HEK293 (cell line): ENCODE results near the gene URAD.

Experiments
- CTCF ChIA-PET: fragments of 350-600 bp; formaldehyde crosslinking; extraction: SDS; loops from one replicate; lab custom pipeline; 2021; ENCODE audit warnings: antibody characterized with exemption; lab: Yijun Ruan, JAX
- POLR2A ChIA-PET: fragments of 300-600 bp; formaldehyde crosslinking; extraction: SDS; loops from one replicate; lab custom pipeline; 2020; ENCODE audit warnings: antibody characterized with exemption, inconsistent platforms; lab: Yijun Ruan, JAX
- H3K27ac ChIP-seq: fragments of 200-500 bp; sonication (Bioruptor generic); 2 replicates; pipeline ENCODE4 v1.5.1; 2014; ENCODE audit warnings: low read depth, low read length, control low read depth, inconsistent platforms; ENCODE audit errors: extremely low read depth
- H3K36me3 ChIP-seq, 2 experiments: fragments of 200-500 bp in 1 of 2; sonication (Bioruptor generic) in 1 of 2; 1 replicate in 1 of 2; 2 replicates in 1 of 2; pipeline ENCODE4 v1.5.1; 2014 to 2017; ENCODE audit warnings: inconsistent platforms in 2 of 2, low read length in 2 of 2; ENCODE audit not compliant: control insufficient read depth in 2 of 2, insufficient read depth in 1 of 2
- H3K4me1 ChIP-seq: fragments of 200-500 bp; sonication (Bioruptor generic); 2 replicates; pipeline ENCODE4 v1.5.1; 2014; ENCODE audit warnings: mild to moderate bottlenecking, low read length, inconsistent platforms; ENCODE audit not compliant: control insufficient read depth, insufficient read depth
- H3K4me3 ChIP-seq: 2 replicates; pipeline ENCODE4 v1.5.1; 2011; ENCODE audit warnings: low read depth, mild to moderate bottlenecking, control low read depth, low read length, moderate library complexity
- H3K9me3 ChIP-seq: fragments of 200-500 bp; sonication (Bioruptor generic); 2 replicates; pipeline ENCODE4 v1.5.1; 2014; ENCODE audit warnings: low read depth, low read length, inconsistent platforms; ENCODE audit not compliant: control insufficient read depth, insufficient read depth
- EGR2 ChIP-seq: fragments of 450-650 bp; formaldehyde crosslinking; IDR thresholded peaks from 2 replicates; pipeline ENCODE4 v1.5.1; 2016; ENCODE audit warnings: low read depth, missing biosample characterization, missing genetic modification characterization
- HOXC10 ChIP-seq: sonication (generic); formaldehyde crosslinking; IDR thresholded peaks from 2 replicates; pipeline ENCODE4 v1.8.1; 2023; ENCODE audit warnings: mild to moderate bottlenecking, missing genetic modification reagents
- MYNN ChIP-seq: fragments of 450-650 bp; formaldehyde crosslinking; IDR thresholded peaks from 2 replicates; pipeline ENCODE4 v1.5.1; 2016; ENCODE audit warnings: missing biosample characterization, missing genetic modification characterization, borderline replicate concordance
- PATZ1 ChIP-seq: fragments of 450-650 bp; formaldehyde crosslinking; IDR thresholded peaks from 2 replicates; pipeline ENCODE4 v1.5.1; 2016; ENCODE audit warnings: missing biosample characterization, missing genetic modification characterization
- PBX3 ChIP-seq: sonication (generic); formaldehyde crosslinking; IDR thresholded peaks from 2 replicates; pipeline ENCODE4 v1.8.1; 2022; ENCODE audit warnings: mild to moderate bottlenecking, moderate library complexity, missing genetic modification reagents
- PRDM1 ChIP-seq: fragments of 450-650 bp; formaldehyde crosslinking; IDR thresholded peaks from 2 replicates; pipeline ENCODE4; 2016; ENCODE audit warnings: missing biosample characterization, missing genetic modification characterization
- RBAK ChIP-seq: fragments of 450-650 bp; formaldehyde crosslinking; IDR thresholded peaks from 2 replicates; pipeline ENCODE4 v1.5.1; 2016; ENCODE audit warnings: missing biosample characterization, missing genetic modification characterization
- TRIM28 ChIP-seq: IDR thresholded peaks from 2 replicates; pipeline ENCODE4 v1.6.1; 2011; ENCODE audit warnings: low read length, control low read depth, borderline replicate concordance
- YY1 ChIP-seq: fragments of 450-650 bp; formaldehyde crosslinking; IDR thresholded peaks from 2 replicates; pipeline ENCODE4 v1.5.1; 2018; ENCODE audit warnings: missing biosample characterization, missing genetic modification characterization
- YY2 ChIP-seq: fragments of 450-650 bp; formaldehyde crosslinking; IDR thresholded peaks from 2 replicates; pipeline ENCODE4 v1.5.1; 2016; ENCODE audit warnings: missing biosample characterization, missing genetic modification characterization
- ZBTB8A ChIP-seq: fragments of 450-650 bp; formaldehyde crosslinking; IDR thresholded peaks from 2 replicates; pipeline ENCODE4 v1.5.1; 2016; ENCODE audit warnings: missing biosample characterization, missing genetic modification characterization
- ZEB2 ChIP-seq: fragments of 450-650 bp; formaldehyde crosslinking; IDR thresholded peaks from 2 replicates; pipeline ENCODE4 v1.5.1; 2016; ENCODE audit warnings: missing biosample characterization, missing genetic modification characterization
- ZFHX2 ChIP-seq: fragments of 450-650 bp; formaldehyde crosslinking; conservative IDR thresholded peaks from 2 replicates; pipeline ENCODE4 v1.5.1; 2016; ENCODE audit warnings: missing biosample characterization, missing genetic modification characterization
- ZNF155 ChIP-seq: fragments of 450-650 bp; formaldehyde crosslinking; IDR thresholded peaks from 2 replicates; pipeline ENCODE4 v1.5.1; 2016; ENCODE audit warnings: missing biosample characterization, missing genetic modification characterization
- ZNF169 ChIP-seq: fragments of 450-650 bp; formaldehyde crosslinking; IDR thresholded peaks from 2 replicates; pipeline ENCODE4 v1.5.1; 2016; ENCODE audit warnings: missing biosample characterization, missing genetic modification characterization
- ZNF18 ChIP-seq: fragments of 450-650 bp; formaldehyde crosslinking; IDR thresholded peaks from 2 replicates; pipeline ENCODE4 v1.5.1; 2016; ENCODE audit warnings: missing biosample characterization, missing genetic modification characterization
- ZNF184 ChIP-seq: fragments of 450-650 bp; IDR thresholded peaks from 2 replicates; pipeline ENCODE4 v1.5.1; 2018; ENCODE audit warnings: missing biosample characterization, mild to moderate bottlenecking, missing genetic modification characterization
- ZNF280D ChIP-seq: fragments of 450-650 bp; formaldehyde crosslinking; IDR thresholded peaks from 2 replicates; pipeline ENCODE4 v1.5.1; 2016; ENCODE audit warnings: missing biosample characterization, missing genetic modification characterization
- ZNF366 ChIP-seq: fragments of 450-650 bp; formaldehyde crosslinking; conservative IDR thresholded peaks from 2 replicates; pipeline ENCODE4 v1.5.1; 2016; ENCODE audit warnings: missing biosample characterization, missing genetic modification characterization
- ZNF426 ChIP-seq: fragments of 450-650 bp; formaldehyde crosslinking; IDR thresholded peaks from 2 replicates; pipeline ENCODE4 v1.5.1; 2017; ENCODE audit warnings: missing biosample characterization, missing genetic modification characterization, mild to moderate bottlenecking, inconsistent platforms, moderate library complexity
- ZNF530 ChIP-seq: fragments of 450-650 bp; formaldehyde crosslinking; IDR thresholded peaks from 2 replicates; pipeline ENCODE4 v1.5.1; 2016; ENCODE audit warnings: low read depth, missing biosample characterization, missing genetic modification characterization
- ZNF558 ChIP-seq: fragments of 450-650 bp; formaldehyde crosslinking; IDR thresholded peaks from 2 replicates; pipeline ENCODE4 v1.5.1; 2016; ENCODE audit warnings: missing biosample characterization, missing genetic modification characterization
- ZNF645 ChIP-seq: fragments of 450-650 bp; formaldehyde crosslinking; IDR thresholded peaks from 2 replicates; pipeline ENCODE4; 2016; ENCODE audit warnings: missing biosample characterization, missing genetic modification characterization
- ZSCAN23 ChIP-seq: fragments of 450-650 bp; formaldehyde crosslinking; IDR thresholded peaks from 2 replicates; pipeline ENCODE4 v1.5.1; 2016; ENCODE audit warnings: missing biosample characterization, missing genetic modification characterization

The URAD gene

GRCh38 chr13:28013482-28013881, 25.0 kb upstream of the URAD start (continued):
- TF ChIP-seq PATZ1 (tag by site-specific recombination) (no peak), TRIM28 (no peak), MYNN (tag by site-specific recombination) (no peak), ZNF18 (tag by site-specific recombination) (no peak)
- TF ChIP-seq, all 188 proteins: peak for 0

- TF ChIP-seq RBAK (tag by site-specific recombination) (no peak), ZNF645 (no peak), YY1 (tag by site-specific recombination) (no peak), ZFHX2 (tag by site-specific recombination) (no peak), ZNF155 (tag by site-specific recombination) (no peak), HOXC10 (CRISPR knock-in tag) (no peak), ZNF169 (tag by site-specific recombination) (no peak), ZNF366 (tag by site-specific recombination) (no peak), ZSCAN23 (tag by site-specific recombination) (no peak), ZBTB8A (tag by site-specific recombination) (no peak), ZNF280D (no peak), ZNF558 (tag by site-specific recombination) (no peak), ZEB2 (tag by site-specific recombination) (no peak), ZNF184 (tag by site-specific recombination) (no peak), PRDM1 (no peak), YY2 (no peak), ZNF426 (tag by site-specific recombination) (no peak), PBX3 (CRISPR knock-in tag) (no peak), ZNF530 (tag by site-specific recombination) (no peak), EGR2 (tag by site-specific recombination) (no peak)
- Histone ChIP-seq H3K27ac (no peak overlapping the region), H3K9me3 (no peaks in the 10 kb centered on the region), H3K4me3 (no peak overlapping the region), H3K4me1 (no peaks in the 10 kb centered on the region), H3K36me3 (no peaks in the 10 kb centered on the region)
- ChIA-PET POLR2A (no interaction called here), CTCF (interaction anchor here (0.8 kb wide), 1 partner anchor 878 kb away, joined by 3 read pairs; no protein-coding TSS in a partner anchor)
Measured at GRCh38 chr13:28012896-28013295, 24.4 kb upstream of the URAD start.
